UCSD-AML1 (cell line): ENCODE results near the gene DPYSL5.
A peak's percentile ranks its signal among the peaks of the same experiment; 100 is the strongest.

Experiments used
- DNase-seq: peaks from one replicate; lab custom pipeline; 2025; ENCODE audit not compliant: unreplicated experiment; lab: John Stamatoyannopoulos, UW

Gene DPYSL5

DNA sequence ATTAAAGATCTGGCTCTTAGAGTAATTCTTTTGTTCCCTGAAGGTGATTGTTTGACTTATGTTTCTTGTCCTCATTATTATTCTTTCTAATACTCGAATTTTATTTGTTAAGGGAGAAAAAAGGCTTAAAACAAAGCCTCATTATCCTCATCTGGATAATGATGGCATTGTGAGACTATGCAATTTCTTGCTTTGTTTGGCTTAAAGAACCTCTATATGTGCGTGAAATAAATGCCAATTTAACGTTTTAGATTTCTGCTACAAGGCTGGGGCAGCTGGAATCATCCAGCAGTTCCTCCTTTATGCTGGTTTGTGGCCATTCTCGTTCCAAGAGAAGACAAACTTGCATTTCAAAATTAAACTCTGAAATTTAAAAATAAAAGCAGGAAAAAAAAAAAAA is 4.9 kb upstream of the DPYSL5 start:
- DNase-seq, result no peak

GRCh38 chr2:26845021-26845420 is 2.9 kb upstream of the DPYSL5 start:
- no peak for DNase-seq

DNA sequence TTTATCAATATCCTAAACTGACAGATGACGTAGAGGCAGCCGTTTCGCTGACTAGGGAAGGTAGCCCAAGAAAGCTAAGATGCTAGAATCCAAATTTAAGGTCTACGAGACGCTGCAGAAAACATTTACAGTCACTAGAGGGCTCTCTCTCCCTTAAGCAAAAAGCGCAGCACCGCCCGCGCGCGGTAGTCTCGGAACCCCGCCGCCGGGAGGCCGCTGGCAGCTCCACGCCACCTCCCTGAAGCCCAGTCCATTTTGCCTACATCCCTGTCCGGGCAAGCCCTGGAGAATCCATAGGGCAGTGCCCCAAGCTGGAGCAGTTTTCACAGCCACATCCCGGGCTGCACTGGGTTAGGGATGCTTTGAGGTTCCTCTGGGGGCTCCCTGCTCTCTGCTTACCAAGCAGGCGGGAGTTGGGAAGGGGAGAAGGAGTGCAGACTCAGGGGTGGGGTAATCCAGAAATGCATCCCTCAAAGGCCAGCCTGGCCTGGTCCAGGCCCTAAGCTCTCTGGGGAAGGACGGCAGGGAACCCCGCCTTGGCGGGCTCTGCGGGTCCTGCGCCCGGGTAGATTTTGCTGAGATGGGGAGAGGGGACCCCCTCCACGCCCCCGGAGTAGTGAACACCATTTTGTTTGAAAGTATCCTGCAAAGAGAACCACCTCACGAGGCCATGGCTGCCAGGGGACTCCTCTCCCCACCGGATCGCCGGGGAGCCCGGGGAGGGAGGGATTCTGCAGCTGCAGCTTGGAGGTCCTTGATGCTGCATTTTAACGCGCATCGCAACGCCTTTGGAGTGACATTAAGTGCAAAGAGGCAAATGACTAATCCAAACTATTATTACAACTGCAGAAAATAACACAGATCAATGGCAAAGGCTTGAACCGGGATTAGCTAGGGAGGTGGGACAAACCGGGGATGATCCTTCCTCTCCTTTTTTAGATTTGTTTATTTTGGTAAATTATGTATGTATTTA is 1.3 kb upstream of the DPYSL5 start:
- peak; percentile 68 for DNase-seq

- DNase-seq, result no peak
Measured at GRCh38 chr2:26847307-26847654, 651 bp upstream of the DPYSL5 start.

DNA sequence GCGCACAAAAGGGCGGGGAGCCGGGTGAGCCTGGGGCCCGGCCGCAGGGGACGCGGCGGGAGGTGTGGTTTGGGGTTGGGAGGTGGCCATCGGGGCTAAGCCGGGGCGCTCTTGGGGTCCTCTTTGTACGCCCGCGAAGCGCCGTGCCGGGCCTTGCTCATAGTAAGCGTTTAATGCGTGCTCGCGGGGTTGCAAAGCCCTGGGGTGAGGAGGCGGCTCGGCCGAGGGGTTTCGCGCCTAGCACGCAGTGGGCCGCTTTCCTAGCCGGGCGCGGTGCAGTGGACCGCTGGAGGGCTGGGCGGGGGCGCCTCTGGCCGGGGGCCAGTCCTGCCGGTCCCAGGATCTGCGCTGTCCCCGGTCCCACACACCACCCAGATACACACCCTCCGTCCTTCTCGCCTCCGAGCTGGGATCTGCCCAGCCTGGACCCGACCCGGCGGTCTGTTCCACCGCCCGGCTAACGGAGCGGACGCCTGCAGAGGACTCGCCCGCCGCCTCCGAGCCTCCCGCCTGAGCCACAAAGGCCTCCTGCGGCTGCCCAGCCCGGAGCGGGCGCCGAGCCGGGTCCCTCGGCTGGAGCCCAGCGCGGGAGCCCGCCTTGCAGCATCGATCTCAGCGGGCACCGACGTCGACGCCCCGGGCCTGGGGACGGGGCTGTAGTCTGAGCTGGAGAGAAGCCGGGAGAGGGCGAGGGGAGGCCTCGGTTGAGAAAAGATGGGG is 564 bp downstream of the DPYSL5 start:
- no peak for DNase-seq

GRCh38 chr2:26849056-26849999 is 1.4 kb downstream of the DPYSL5 start:
- no peak for DNase-seq

- no peak for DNase-seq
Measured at GRCh38 chr2:26850000-26850431, 2.1 kb downstream of the DPYSL5 start.

GRCh38 chr2:26850505-26850904 is 2.6 kb downstream of the DPYSL5 start:
- DNase-seq, result no peak

- no peak for DNase-seq
Measured at GRCh38 chr2:26852405-26853306, 4.7 kb downstream of the DPYSL5 start.

GRCh38 chr2:26853751-26854150 is 5.8 kb downstream of the DPYSL5 start:
- DNase-seq, result no peak

GRCh38 chr2:26854283-26854827 is 6.4 kb downstream of the DPYSL5 start:
- DNase-seq, result no peak

- DNase-seq, result no peak
Measured at GRCh38 chr2:26855466-26855865, 7.5 kb downstream of the DPYSL5 start.

GRCh38 chr2:26859622-26860021 is 11.7 kb downstream of the DPYSL5 start:
- DNase-seq, result no peak

GRCh38 chr2:26860211-26860850 is 12.4 kb downstream of the DPYSL5 start:
- no peak for DNase-seq

- DNase-seq, result no peak
Measured at GRCh38 chr2:26861610-26862224, 13.8 kb downstream of the DPYSL5 start.

- no peak for DNase-seq
Measured at GRCh38 chr2:26864226-26864625, 16.3 kb downstream of the DPYSL5 start.

- DNase-seq, result no peak
Measured at GRCh38 chr2:26864646-26865045, 16.7 kb downstream of the DPYSL5 start.

GRCh38 chr2:26870585-26871095 is 22.7 kb downstream of the DPYSL5 start:
- no peak for DNase-seq
